ENCODE results near the gene NRXN3.

Gene NRXN3

DNA sequence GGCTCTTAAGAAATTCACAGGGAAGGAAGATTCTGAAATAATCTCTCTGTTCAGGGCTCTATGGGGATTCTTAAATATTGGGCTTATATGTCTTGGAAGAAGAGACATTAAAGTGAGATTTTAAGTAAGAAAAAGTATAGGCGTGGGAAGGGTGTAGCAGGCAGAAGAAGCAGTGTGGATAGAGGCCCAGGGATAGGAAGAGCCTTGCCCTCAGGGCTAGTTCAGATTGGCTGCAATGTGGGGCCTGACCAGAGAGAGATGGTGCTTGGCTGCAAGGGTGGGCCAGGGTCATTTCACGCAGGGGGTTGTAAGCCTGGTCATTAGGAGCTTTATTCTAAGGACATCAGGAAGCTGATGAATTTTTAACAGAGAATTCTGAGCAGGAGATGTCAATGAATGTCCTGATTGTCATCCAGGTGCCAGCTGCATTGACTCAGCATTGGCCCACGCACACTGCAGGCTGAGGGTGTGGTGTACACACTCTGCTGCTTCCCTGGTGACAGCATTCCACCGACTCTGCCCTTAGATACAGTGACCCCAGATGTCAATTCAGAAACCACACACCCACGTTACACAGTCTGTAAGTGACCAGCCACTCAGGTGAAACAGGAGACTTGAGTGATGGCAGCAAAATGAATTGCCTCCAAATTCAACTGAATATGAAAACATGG, 582.5 kb downstream of the NRXN3 start:
- DNase-seq = no peak

DNA sequence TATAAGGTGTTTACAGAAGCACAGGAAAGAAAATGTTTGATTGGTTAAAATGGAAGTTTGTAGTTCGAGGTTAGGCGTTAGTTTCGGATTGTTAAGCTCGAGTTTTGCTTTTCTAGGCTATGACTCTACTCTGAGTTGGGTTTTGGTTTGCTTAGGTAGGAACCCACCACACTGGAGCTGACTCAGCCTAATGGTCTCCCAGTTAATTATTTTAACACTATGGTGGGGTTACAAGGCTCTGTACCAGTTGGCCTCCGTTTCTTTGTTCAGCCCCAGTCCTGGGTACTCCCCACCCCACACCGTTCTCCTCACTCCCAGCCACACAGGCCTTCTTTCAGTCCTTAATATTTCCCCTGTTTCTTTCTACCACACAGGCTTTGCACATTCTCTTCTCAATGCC, 583.9 kb downstream of the NRXN3 start:
- DNase-seq = no peak

DNA sequence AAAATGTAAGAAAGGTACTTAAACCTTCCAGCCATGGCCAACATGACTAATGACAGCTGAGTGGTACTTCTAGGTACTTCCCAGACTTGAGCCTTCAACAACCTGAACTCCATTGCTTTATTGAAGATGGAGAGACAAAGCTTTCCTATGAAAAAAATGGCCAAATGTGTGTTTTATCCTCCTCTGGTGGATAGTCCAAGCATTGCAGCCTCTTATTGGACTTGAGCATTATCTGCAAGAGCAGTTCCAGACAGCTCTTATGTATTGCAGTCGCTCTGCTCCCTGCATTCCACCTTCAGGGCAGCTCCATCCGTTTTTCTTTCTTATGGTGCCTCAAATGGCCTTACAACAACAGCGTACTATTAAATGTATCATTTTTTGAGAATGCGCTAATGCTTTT, 588.2 kb downstream of the NRXN3 start:
- DNase-seq = no peak

DNA sequence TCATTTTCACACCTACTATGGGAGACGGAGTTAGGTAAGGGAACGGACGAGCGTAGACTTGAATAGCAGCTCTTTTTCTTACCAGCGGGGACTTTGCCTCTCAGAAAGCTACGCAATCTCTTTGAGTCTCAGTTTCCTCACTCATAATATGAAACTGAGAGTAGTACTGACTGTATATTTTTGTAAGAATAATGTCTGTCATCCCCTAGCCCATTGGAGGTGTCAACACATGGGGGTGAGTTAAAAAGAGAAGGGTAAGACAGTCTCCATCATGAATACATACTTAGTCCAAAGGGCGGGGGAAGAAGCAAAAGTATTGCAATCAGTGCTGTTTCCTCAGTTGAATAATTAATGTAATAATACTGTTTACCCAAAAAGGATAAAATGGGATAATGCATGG, 592.2 kb downstream of the NRXN3 start:
- DNase-seq = no peak

DNA sequence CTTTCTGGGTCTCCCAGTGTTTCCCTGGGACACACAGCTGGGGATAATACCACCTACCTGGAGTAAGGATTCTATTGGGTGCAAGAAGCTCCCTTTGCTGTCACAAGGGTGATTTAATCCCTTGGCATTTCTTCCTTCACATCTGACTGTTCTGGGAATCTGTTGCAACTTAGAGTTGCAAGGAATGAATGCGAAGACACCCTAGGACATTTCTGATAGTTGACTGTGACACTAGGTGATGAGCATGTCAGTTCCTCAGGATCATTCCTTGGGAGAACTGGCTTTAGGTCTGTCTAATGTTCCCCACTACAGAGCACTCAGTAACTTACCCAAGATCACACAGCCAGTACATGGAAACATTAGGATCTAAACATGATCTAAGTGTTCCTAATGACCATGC, 593.6 kb downstream of the NRXN3 start:
- no peak for DNase-seq

DNA sequence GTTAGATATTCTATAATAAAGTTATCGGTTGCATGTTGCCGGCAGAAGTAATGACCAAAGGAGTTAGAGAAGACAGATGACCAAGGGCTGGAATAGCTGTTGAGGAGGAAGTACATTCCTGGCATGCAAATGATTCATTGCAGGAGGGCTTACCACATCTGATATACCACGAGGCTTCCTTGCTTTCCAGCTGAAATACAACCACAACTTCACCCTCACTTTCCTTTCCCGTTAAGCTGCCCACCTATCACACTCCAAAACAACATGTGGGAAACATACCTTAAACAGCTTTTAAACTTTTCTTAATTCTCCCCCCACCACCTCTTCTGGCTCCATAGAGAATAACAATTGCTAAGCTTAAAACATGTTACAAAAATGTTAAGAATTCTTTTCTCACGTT, 594.1 kb downstream of the NRXN3 start:
- no peak for DNase-seq

DNA sequence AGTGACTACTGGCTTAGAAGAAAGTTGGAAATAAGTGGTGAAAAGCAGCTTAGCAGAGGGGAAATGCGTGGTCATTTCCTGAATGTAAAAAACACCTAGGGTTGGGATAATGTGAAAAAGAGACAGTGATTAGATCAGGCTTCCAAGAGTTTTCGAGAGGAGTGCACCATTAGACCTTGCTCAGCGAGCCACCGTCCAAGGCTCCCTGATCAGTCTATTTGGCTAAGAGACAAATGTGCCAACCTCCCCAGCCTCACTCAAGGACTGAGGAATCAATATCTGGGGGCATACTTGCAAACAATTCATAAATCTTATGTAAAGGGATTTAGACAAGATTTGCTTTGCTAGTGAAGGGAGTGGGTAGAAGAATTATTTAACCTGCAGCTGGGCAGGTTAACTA, 594.5 kb downstream of the NRXN3 start:
- DNase-seq = no peak

DNA sequence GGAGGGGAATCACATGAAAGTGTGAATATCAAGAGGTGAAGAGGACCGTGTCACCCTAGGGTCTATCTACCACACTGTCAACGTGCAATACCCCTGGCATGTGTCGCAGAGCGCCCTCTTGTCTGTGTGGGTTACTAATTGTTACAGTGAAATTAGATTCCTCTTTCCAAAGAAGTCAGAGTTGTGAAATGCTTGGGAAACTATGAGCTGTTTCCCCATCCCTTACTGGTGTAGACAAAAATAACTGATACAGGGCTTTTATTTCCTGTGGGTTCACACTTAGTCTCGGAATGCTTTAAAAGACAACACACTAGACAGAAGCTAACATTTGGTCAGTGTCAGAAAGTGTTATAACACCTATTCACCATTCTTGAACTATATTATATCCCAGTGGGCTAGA, 597.3 kb downstream of the NRXN3 start:
- DNase-seq = no peak

DNA sequence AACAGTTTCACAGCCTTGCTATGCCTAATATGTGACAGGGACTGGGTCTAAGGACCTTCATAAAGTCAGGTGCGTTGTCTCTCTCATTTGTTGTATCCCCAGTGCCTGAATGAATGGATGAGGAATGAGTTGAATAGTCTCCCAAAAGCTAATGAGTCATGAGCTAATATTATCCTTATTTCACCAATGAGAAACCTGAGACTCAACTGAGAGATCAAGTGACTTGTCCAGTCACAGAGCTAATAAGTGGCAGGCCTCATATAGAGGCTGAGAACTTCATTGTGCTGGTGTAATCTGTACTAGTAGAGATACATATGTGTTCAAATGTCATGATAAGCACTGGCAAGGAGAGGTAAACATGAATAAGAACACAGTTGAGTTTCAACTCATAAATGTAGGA, 612.4 kb downstream of the NRXN3 start:
- DNase-seq = no peak

DNA sequence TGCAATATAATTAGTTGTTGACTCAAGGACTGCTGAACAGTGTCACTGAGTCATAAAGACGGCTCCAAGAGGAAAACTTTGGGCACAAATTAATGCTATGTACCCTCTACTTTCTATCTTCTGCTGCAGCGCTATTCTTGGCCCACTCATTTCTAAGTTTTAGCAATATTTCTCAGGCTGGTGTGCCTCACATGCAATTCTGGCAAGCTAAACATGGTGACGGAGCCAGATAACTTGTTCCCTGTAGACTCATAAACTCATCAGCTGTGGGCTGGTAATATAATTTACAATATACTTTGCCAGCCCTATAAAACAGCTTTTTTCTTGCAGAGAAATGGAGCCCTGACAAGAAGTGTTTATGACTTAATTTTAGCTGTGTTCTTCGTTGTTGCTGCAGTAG, 615.1 kb downstream of the NRXN3 start:
- DNase-seq = no peak

DNA sequence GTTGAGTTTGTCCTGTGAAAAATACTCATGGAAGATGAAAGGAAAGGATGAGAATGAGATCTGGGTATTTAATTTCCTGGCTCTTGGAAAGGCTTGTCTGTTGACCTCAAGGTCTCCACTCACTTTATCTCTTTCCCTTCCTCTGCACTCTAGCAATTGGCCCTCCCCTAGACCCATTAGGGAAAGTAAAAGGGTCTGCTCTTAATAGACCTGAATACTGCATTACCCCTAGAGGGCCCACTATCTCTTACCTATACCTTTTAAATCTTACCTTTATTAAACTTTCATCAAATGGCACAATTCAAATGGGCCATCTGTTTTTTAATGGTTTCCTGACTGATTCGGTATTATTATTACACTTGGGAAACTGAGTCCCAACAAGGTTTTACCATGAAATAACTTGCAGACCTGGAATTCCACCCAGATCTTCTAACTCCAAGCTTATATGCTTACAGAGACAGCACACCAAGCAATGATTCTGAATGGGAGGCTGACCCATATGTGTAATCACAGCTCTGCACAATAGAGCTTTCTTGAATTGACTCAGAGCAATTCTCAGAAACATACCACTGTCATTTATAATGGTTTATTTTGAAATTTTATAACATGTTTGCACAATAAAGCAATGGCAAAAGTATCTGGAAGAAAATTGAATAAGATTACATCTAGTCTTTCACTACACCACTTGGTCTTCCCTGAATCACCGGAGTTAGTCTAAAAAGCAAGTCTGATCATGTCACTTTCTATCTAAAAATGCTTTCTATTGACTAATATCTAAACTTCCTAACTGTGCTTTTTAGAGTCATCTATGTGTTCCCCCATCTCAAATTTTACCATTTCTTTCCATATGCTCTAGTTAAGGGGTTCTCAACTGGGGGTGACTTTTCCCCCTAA, 618.5 kb downstream of the NRXN3 start:
- no peak for DNase-seq

DNA sequence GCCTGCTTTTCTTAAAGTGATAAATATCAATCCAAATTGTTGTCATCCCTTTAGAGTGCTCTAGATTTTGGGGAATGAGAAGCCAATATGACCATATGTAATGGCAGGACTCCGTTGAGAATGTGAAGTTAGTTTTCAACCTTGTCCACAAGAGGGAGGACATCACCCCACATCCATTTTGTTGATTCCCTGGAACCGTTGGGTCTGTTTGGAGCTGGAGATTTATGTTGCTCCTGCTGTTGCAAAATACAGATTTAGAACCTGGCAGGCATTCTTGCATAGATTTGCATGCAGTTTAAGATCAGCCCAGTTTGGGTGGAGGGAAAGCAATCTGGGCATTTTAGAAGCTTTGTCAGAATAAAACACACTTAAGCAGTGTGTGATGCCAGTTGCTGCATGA, 620.1 kb downstream of the NRXN3 start:
- no peak for DNase-seq

DNA sequence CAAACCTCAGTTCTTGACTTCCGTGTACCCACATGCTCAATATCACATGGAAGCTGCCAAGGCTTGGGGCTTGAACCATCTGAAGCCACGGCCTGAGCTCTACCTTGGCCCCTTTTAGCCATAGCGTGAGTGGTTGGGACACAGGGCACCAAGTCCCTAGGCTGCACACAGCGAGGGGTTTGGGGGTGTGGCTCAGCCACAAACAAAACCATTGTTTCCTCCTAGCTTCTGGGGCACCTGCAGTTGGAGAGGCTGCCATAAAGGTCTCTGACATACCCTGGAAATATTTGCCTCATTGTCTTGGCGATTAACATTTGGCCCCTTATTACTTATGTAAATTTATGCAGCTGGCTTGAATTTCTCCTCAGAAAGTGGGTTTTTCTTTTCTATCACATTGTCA, 628.6 kb downstream of the NRXN3 start:
- DNase-seq = no peak

DNA sequence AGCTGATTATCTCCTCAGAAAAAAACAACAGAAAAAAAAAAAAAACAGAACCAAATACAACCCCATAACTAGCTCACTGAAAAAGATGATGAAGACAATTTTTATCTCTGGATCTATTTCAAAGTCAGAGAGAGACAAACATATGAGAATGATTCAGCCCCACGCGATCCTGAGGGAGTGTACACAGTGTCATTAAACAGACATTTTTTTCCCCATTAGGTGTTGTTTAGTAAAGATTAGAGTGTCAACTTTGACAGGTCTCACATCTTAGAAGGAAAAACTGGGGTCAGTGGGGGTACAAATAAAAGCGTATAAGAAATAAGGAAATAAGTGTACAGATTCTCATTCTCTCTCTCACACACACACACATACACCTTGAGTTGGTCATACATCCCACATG, 635.4 kb downstream of the NRXN3 start:
- no peak for DNase-seq

DNA sequence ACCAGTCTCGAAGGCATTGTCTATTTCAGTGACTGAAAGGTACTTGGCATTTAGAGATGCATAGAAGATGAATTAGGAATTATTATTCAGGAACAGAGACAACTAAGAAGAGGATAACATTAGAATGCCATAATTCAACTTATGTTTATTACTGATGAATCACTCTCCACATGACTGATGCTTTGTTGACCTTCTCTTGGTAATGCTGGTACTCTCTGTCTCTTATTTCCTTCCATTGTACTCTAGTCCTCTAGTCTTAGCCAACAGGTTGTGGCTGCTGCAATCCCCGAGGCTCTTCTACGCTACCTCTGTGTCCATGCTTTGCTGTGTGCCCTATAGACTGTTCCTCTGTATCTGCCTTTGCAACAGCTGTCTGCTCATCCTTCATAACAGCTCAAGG, 652.9 kb downstream of the NRXN3 start:
- no peak for DNase-seq

DNA sequence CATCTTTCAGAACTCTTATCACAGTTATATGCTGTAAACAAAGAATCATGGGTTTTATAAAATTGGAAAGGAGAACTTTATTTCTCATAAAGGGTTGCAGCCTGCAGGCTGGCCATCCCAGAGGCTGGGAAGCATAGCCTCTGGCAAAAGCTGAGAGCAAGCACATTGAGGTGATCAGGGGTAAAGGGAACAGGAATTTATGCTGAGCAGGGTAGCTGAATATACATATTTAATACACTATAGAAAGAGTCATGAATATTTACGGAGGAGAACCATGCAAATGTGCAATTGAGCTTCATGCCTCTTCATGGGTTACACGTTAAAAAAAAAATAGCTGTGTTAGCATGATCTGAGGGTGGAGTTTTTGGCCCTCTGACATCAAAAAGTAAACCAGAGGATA, 653.3 kb downstream of the NRXN3 start:
- DNase-seq = no peak

DNA sequence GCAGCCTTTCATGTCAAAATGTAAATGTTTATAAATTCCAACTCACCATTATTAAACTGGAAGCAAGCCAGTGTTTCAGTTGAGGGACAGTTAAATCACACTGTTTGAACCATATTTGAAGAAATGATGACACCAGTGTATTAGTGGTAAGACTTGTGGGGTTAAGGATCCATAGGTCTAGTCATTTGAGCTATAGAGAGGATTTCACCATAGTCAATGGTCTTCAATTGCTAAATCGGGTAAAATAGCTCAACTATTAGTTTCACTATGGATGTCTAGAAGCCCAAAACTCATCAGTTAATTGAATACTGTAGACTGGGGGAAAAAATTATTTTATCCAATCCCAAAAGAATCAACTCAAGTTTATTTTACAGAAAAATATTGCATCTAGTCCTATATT, 659.1 kb downstream of the NRXN3 start:
- no peak for DNase-seq

DNA sequence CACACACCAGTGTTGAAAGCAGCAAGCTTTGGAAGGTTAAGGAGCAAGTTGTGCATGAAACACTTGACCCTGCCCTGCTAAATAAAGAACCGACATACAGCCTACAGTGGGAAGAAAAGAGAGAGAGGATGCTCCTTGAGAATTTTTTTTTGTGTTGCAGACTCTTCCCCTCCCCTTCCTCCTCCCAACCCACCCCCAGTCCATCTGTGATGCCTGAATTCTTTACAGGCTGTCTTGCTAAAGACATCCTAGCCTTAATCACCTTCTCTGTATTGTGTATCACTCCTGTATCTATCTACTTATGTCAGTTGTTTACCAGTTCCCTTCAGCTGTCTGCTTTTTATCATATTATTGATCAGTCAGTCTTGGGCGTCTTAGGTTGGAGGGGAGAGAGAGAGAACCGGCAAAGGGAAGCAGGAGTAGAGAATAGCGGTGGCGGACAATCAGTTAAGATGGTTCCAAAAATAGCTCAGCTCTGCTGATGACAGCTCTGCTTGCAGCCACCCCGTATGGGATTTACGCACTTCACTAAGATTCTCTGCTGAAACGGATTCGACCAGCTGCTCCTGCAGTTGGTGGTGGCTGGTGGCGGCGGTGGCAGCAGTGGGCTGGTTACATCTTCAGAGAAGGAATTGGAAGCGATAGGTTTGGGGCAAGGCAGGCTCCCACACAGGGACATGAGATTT, 664.7 kb downstream of the NRXN3 start:
- DNase-seq = no peak

DNA sequence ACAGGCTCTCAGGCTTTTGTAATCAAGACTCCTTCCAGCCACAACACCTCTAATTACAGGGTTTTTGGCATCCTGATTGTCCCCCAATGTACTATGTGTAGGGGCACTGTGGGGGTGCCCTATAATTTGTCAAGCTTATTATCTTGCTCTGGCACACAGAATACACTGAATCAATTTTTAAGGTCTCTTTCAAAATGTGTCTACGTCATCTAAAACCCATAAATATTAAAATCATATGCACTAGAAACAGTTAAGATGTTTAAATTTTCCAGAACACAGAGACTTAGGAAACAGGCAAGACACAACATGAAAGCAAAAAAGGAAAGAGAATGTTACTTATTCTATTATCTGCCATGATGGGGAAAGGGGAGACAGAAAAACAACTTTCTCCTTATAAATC, 665.7 kb downstream of the NRXN3 start:
- no peak for DNase-seq

DNA sequence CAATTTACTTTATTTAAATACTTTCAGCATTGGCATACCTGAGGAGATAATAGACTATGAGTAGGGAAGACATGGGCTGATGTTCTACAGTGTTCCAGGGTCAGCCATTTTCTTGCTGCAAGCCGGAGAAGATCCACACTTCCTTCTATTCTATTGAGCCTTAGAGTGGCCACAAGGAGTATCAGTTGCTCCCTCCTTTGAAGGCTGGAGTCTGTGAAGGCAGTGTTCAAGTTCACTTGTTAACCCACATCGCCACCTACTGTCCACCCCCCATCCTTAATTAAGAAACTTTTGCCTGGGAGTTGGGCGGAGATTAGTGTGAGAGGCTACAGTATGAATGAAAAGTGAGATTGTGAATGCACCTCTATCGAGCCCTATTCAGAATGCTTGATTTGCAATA, 666.6 kb downstream of the NRXN3 start:
- DNase-seq = peak; percentile 27

DNA sequence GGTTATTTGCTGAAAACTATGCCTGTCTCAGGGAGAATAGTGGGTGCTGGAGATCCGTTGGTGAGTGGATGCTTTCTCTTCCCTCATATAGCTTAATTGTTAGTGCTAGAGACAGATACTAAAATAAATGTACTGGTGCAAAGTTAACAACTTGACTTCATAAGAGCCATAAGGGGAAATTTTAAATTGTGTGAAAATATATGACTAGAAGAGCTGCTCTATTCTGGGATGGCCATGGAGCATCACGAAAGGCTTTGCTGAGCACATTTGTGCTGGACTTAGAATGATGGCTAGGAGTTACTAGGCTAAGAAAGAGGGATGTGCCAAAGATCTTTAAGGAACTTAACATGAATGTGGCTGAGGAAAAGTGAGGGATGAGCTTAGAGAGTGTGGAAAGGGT, 668.8 kb downstream of the NRXN3 start:
- DNase-seq = no peak

DNA sequence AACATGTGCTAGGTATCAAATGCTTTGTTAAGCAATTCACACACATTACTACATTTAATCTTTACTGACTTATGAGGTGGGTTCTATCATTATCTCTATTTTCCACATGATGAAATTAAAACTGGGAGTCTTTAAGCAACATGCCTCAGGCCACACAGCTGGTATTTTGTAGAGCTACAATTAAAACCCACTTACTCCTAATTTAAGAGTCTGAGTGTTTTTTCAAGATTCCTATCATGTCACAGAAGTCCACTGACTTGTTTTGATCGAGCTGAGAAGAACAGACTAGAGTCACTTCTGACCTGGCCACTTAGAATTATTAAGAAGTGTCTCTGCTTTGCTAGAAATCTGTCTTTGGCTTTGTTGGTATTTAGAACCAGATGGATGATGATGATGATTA, 670.7 kb downstream of the NRXN3 start:
- no peak for DNase-seq

DNA sequence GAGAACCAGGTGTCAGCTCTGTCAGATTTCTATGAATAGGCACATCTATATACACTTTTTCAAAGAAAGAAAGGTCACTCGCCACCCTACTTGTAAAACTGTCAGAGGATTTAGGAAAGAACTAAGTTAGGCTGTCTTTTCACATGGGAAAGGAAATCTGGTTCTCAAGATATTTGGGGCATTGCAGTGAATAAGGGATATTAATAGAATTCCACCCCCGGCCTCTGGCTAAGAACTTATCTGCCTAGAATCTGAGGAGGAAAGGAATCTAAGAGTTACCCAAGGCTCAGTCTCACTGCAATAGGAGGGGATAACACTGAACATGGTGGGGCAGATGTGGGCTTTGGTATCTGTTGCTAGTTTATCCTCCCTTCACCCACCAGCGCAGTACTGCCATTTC, 677.6 kb downstream of the NRXN3 start:
- no peak for DNase-seq

DNA sequence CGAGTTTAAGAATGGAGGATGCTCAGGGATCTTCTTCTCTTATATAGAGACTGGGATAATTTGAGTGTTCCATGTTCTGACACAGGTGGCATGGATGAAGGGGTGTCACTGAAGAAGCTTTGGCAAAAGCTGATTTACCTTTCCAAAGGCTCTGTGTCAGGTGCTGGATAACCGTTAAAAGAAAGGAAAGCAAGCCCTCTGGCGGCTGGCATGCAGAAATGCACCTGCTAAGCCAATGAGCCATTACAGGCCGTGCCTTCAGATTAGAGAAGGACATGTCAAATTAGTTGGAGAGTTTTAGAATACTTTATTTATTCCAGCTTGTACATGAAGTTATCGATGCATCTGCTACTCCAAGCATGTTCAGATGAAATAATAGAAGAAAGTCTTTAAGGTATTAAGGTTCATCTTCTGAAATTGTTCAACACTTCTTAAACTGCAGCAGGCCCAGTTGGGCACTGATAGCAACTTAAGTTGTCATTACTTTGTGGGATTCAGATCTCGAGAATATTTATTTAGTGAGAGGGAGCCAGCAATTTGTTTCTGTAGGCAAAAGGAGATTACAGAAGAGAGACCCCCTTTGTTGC, 678.2 kb downstream of the NRXN3 start:
- DNase-seq = peak; percentile 23
